Astrocyte (in vitro differentiated cells and primary cell): ENCODE measurements around the gene LATS2. TPM values are rescaled to one million over a fixed set of nuclear protein-coding genes. Genes with fewer than 3 reads are reported as not detected.

Experiments
- DNase-seq: peaks from one replicate; pipeline ENCODE4 v3.0.0-alpha.2; 2010; ENCODE audit warnings: low read depth
- FAIRE-seq: peaks from 2 replicates; lab custom pipeline; 2011; peaks lifted over from hg19 to GRCh38; lab: Jason Lieb, UNC
- H2AFZ ChIP-seq: 2 replicates; pipeline ENCODE4 v1.6.0; 2012; ENCODE audit warnings: low read depth, low read length, inconsistent platforms
- H3K27ac ChIP-seq: 2 replicates; pipeline ENCODE4 v1.5.1; 2011; ENCODE audit warnings: low read depth, low read length, inconsistent platforms
- H3K27me3 ChIP-seq: 2 replicates; pipeline ENCODE4 v1.6.0; 2011; ENCODE audit warnings: low read length, inconsistent platforms; ENCODE audit not compliant: insufficient read depth
- H3K36me3 ChIP-seq: 2 replicates; pipeline ENCODE4 v1.5.1; 2011; ENCODE audit warnings: low read length, inconsistent platforms; ENCODE audit not compliant: insufficient read depth
- H3K4me1 ChIP-seq: 2 replicates; pipeline ENCODE4 v1.5.1; 2011; ENCODE audit warnings: low read length, inconsistent platforms; ENCODE audit not compliant: insufficient read depth
- H3K4me2 ChIP-seq: 2 replicates; pipeline ENCODE4 v1.6.0; 2012; ENCODE audit warnings: low read length, inconsistent platforms
- H3K4me3 ChIP-seq: 2 replicates; pipeline ENCODE4 v1.5.1; 2011; ENCODE audit warnings: low read depth, mild to moderate bottlenecking, low read length, inconsistent platforms; ENCODE audit not compliant: insufficient read depth
- H3K79me2 ChIP-seq: 2 replicates; pipeline ENCODE4 v1.6.0; 2012; ENCODE audit warnings: mild to moderate bottlenecking, low read length, inconsistent platforms; ENCODE audit not compliant: insufficient read depth
- H3K9ac ChIP-seq: 2 replicates; pipeline ENCODE4 v1.6.0; 2012; ENCODE audit warnings: mild to moderate bottlenecking, low read length, inconsistent platforms
- H3K9me3 ChIP-seq: 2 replicates; pipeline ENCODE4 v1.5.1; 2012; ENCODE audit warnings: low read depth, mild to moderate bottlenecking, low read length, inconsistent platforms; ENCODE audit not compliant: insufficient read depth
- H4K20me1 ChIP-seq: 2 replicates; pipeline ENCODE4 v1.6.0; 2012; ENCODE audit warnings: low read length, inconsistent platforms; ENCODE audit not compliant: insufficient read depth
- H3K27ac Mint-ChIP-seq: one replicate; pipeline ENCODE4 v1.8.0; 2021; ENCODE audit warnings: mild to moderate bottlenecking, mixed read lengths; ENCODE audit not compliant: unreplicated experiment
- H3K27me3 Mint-ChIP-seq: one replicate; pipeline ENCODE4 v1.8.0; 2021; ENCODE audit warnings: low read depth, mixed read lengths; ENCODE audit not compliant: unreplicated experiment
- H3K36me3 Mint-ChIP-seq: one replicate; pipeline ENCODE4 v1.8.0; 2021; ENCODE audit warnings: low read depth, mixed read lengths; ENCODE audit not compliant: unreplicated experiment
- H3K4me1 Mint-ChIP-seq: one replicate; pipeline ENCODE4 v1.8.0; 2021; ENCODE audit warnings: low read depth, mixed read lengths; ENCODE audit not compliant: unreplicated experiment
- H3K4me3 Mint-ChIP-seq: one replicate; pipeline ENCODE4 v1.8.0; 2021; ENCODE audit warnings: mild to moderate bottlenecking, moderate library complexity, mixed read lengths; ENCODE audit not compliant: unreplicated experiment
- H3K9me3 Mint-ChIP-seq: one replicate; pipeline ENCODE4 v1.8.0; 2021; ENCODE audit warnings: mild to moderate bottlenecking, mixed read lengths; ENCODE audit not compliant: unreplicated experiment
- CTCF ChIP-seq: IDR thresholded peaks from 2 replicates; pipeline ENCODE4 v1.5.1; 2011; ENCODE audit warnings: low read depth, mild to moderate bottlenecking, inconsistent platforms, low read length, moderate library complexity; ENCODE audit not compliant: insufficient read depth
- EZH2 ChIP-seq: IDR thresholded peaks from 2 replicates; pipeline ENCODE4 v1.6.1; 2012; ENCODE audit warnings: mild to moderate bottlenecking, low read length, inconsistent platforms; ENCODE audit not compliant: insufficient read depth
- total RNA-seq: library from RNA; stranded (reverse); gene quantifications from 2 replicates; pipeline ENCODE4 v1.2.1, GENCODE V29; 2021

The LATS2 gene
- total RNA-seq, 1 donor from 2014 or later: 46.7 TPM

GRCh38 chr13:20988033-20988908 is 73.1 kb downstream of the LATS2 start:
- H3K79me2 ChIP-seq: peaks cover 72% of the 10 kb centered on the region
- peaks cover 35% of the 10 kb centered on the region for H3K36me3 ChIP-seq
- FAIRE-seq (no peak), DNase-seq (no peak)
- H3K27me3 ChIP-seq: no peaks in the 10 kb centered on the region
- no peak overlapping the region for H2AFZ ChIP-seq
- no peak overlapping the region for H3K4me2 ChIP-seq
- H4K20me1 ChIP-seq: peaks cover 49% of the 10 kb centered on the region
- peaks cover 13% of the 10 kb centered on the region for H3K4me1 Mint-ChIP-seq
- peaks cover 4% of the 10 kb centered on the region for H3K4me1 ChIP-seq
- no peaks in the 10 kb centered on the region for H3K27me3 Mint-ChIP-seq
- no peak overlapping the region for H3K4me3 ChIP-seq
- H3K9me3 ChIP-seq: no peaks in the 10 kb centered on the region
- no peak for TF ChIP-seq EZH2
- no peak for TF ChIP-seq CTCF
- H3K36me3 Mint-ChIP-seq: peaks cover 28% of the 10 kb centered on the region
- H3K9me3 Mint-ChIP-seq: no peaks in the 10 kb centered on the region
- H3K9ac ChIP-seq: no peak overlapping the region
- H3K4me3 Mint-ChIP-seq: no peak overlapping the region
- no peak overlapping the region for H3K27ac Mint-ChIP-seq
- H3K27ac ChIP-seq: no peak overlapping the region

GRCh38 chr13:20987599-20987998 is 73.8 kb downstream of the LATS2 start:
- Histone ChIP-seq H3K36me3 (peaks cover 39% of the 10 kb centered on the region), H3K79me2 (peaks cover 69% of the 10 kb centered on the region), H3K4me3 (no peak overlapping the region), H3K9me3 (no peaks in the 10 kb centered on the region), H4K20me1 (peaks cover 47% of the 10 kb centered on the region), H3K4me2 (no peak overlapping the region), H3K9ac (no peak overlapping the region), H2AFZ (no peak overlapping the region), H3K27me3 (no peaks in the 10 kb centered on the region), H3K27ac (no peak overlapping the region), H3K4me1 (no peaks in the 10 kb centered on the region)
- TF ChIP-seq EZH2: no peak
- TF ChIP-seq CTCF: no peak
- Mint-ChIP-seq H3K4me1 (peaks cover 9% of the 10 kb centered on the region), H3K36me3 (peaks cover 28% of the 10 kb centered on the region), H3K9me3 (no peaks in the 10 kb centered on the region), H3K27me3 (no peaks in the 10 kb centered on the region), H3K27ac (no peak overlapping the region), H3K4me3 (no peak overlapping the region)
- DNase-seq (no peak), FAIRE-seq (no peak)

GRCh38 chr13:20984879-20985278 is 76.5 kb downstream of the LATS2 start:
- DNase-seq (no peak), FAIRE-seq (no peak)
- Mint-ChIP-seq H3K27ac (no peak overlapping the region), H3K27me3 (no peaks in the 10 kb centered on the region), H3K36me3 (peaks cover 19% of the 10 kb centered on the region), H3K4me3 (no peak overlapping the region), H3K9me3 (no peaks in the 10 kb centered on the region), H3K4me1 (no peaks in the 10 kb centered on the region)
- no peak for TF ChIP-seq EZH2
- TF ChIP-seq CTCF: no peak
- H3K36me3 ChIP-seq: peaks cover 44% of the 10 kb centered on the region
- H3K79me2 ChIP-seq: peaks cover 52% of the 10 kb centered on the region
- H3K4me3 ChIP-seq: no peak overlapping the region
- H3K4me1 ChIP-seq: no peaks in the 10 kb centered on the region
- no peaks in the 10 kb centered on the region for H3K9me3 ChIP-seq
- H3K27me3 ChIP-seq: no peaks in the 10 kb centered on the region
- no peak overlapping the region for H3K4me2 ChIP-seq
- no peak overlapping the region for H2AFZ ChIP-seq
- H4K20me1 ChIP-seq: peaks cover 40% of the 10 kb centered on the region
- no peak overlapping the region for H3K9ac ChIP-seq
- no peak overlapping the region for H3K27ac ChIP-seq
